Body of pancreas (tissue), 4 donors: ENCODE data around the gene VPS18. TPM values are rescaled to one million over a fixed set of nuclear protein-coding genes. Genes with fewer than 3 reads are reported as not detected.

Experiments used
- ATAC-seq: fragments of 150-250 bp; one replicate; pipeline ENCODE4 v1.9.1; 2016
- DNase-seq, 4 donors: peaks; one replicate each; pipeline ENCODE4 v3.0.0-alpha.2; 2019
- H3K27ac ChIP-seq, 4 donors: fragments of 200-600 bp; sonication (generic); 1 replicate in 3 of 4; 2 replicates in 1 of 4; pipeline versions ENCODE4 v1.5.1 to v1.6.1; 2016 to 2019; ENCODE audit warnings: mild to moderate bottlenecking in 1 of 4, mixed read lengths in 1 of 4, moderate library complexity in 1 of 4
- H3K27me3 ChIP-seq, 2 donors: fragments of 200-600 bp; sonication (generic); one replicate each; pipeline ENCODE4 v1.6.0; 2016; ENCODE audit warnings: mild to moderate bottlenecking in 1 of 2
- H3K36me3 ChIP-seq, 2 donors: fragments of 200-600 bp; sonication (generic); replicated peaks in 1 of 2; 2 replicates each; pipeline ENCODE4 v1.5.1; 2016; ENCODE audit warnings: low read depth in 2 of 2; ENCODE audit not compliant: insufficient read depth in 1 of 2
- H3K4me1 ChIP-seq: fragments of 200-600 bp; sonication (generic); one replicate; pipeline ENCODE4 v1.6.0; 2016
- H3K4me3 ChIP-seq, 2 donors: fragments of 200-600 bp; sonication (generic); 1 replicate in 1 of 2; 2 replicates in 1 of 2; pipeline ENCODE4 v1.5.1; 2016 to 2019
- H3K9me3 ChIP-seq, 3 donors: fragments of 200-600 bp; sonication (generic); 1 replicate in 2 of 3; 2 replicates in 1 of 3; pipeline ENCODE4 v1.5.1; 2016
- CTCF ChIP-seq, 7 experiments: fragments of 450-650 bp in 4 of 7; fragments of 200-600 bp in 3 of 7; sonication (generic) in 3 of 7; IDR thresholded peaks; one replicate each; pipeline ENCODE4 v1.5.1; 2016 to 2019; ENCODE audit warnings: antibody characterized with exemption in 7 of 7
- POLR2A ChIP-seq, 3 donors: fragments of 450-650 bp; IDR thresholded peaks; one replicate each; pipeline ENCODE4 v1.6.1; 2016; ENCODE audit warnings: antibody characterized with exemption in 3 of 3, mild to moderate bottlenecking in 2 of 3
- WGBS, 2 donors: methylation state at CpG; one replicate each; pipeline ENCODE4 v1.1.5; 2017; 5-methylcytosine and 5-hydroxymethylcytosine counted together
- intact Hi-C: fragments of 100-400 bp; cut with DNase I; formaldehyde crosslinking; loops from one replicate; pipeline ENCODE4 v1.15.1; 2023
- total RNA-seq, 2 donors: library from RNA; depleted of rRNA; stranded (reverse); fragments of >200 nt; gene quantifications; one replicate each; pipeline ENCODE4 v1.1.0, GENCODE V29; 2016

Gene VPS18, protein sequence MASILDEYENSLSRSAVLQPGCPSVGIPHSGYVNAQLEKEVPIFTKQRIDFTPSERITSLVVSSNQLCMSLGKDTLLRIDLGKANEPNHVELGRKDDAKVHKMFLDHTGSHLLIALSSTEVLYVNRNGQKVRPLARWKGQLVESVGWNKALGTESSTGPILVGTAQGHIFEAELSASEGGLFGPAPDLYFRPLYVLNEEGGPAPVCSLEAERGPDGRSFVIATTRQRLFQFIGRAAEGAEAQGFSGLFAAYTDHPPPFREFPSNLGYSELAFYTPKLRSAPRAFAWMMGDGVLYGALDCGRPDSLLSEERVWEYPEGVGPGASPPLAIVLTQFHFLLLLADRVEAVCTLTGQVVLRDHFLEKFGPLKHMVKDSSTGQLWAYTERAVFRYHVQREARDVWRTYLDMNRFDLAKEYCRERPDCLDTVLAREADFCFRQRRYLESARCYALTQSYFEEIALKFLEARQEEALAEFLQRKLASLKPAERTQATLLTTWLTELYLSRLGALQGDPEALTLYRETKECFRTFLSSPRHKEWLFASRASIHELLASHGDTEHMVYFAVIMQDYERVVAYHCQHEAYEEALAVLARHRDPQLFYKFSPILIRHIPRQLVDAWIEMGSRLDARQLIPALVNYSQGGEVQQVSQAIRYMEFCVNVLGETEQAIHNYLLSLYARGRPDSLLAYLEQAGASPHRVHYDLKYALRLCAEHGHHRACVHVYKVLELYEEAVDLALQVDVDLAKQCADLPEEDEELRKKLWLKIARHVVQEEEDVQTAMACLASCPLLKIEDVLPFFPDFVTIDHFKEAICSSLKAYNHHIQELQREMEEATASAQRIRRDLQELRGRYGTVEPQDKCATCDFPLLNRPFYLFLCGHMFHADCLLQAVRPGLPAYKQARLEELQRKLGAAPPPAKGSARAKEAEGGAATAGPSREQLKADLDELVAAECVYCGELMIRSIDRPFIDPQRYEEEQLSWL
- 10 to 100 TPM; 10.9 to 14.8 TPM for total RNA-seq

- intact Hi-C loops: loop anchor here (5.0 kb wide), 1 partner anchor 37 kb away; no protein-coding TSS in a partner anchor
- Histone ChIP-seq H3K27me3 (no peaks in the 10 kb centered on the region), H3K36me3 (peaks cover 0 to 5% of the 10 kb centered on the region in 2 donors), H3K27ac (peak within 1 kb of the TSS; percentile 82 to 94 (median 88)), H3K9me3 (no peaks in the 10 kb centered on the region), H3K4me3 (peak within 1 kb of the TSS; percentile 76 to 82), H3K4me1 (peaks cover 32% of the 10 kb centered on the region)
- TF ChIP-seq CTCF (IDR thresholded peaks at IDR 0.05) (peak; percentile 97 to 99 (median 99)), POLR2A (IDR thresholded peaks at IDR 0.05) (peak; percentile 70 to 85 (median 81))
- WGBS, 2 donors: 0 to 3% methylated on average over 19 to 55 of the region's 55 CpGs
- ATAC-seq (peak; percentile 98), DNase-seq (peak; percentile 98 to 99 (median 99))
These were observed at the start of gene VPS18 for GRCh38 chr15:40893733-40894680. TSS of gene VPS18 (plus strand) at chr15:40894450. CDS start at chr15:40894769, 319 bp downstream.

DNA sequence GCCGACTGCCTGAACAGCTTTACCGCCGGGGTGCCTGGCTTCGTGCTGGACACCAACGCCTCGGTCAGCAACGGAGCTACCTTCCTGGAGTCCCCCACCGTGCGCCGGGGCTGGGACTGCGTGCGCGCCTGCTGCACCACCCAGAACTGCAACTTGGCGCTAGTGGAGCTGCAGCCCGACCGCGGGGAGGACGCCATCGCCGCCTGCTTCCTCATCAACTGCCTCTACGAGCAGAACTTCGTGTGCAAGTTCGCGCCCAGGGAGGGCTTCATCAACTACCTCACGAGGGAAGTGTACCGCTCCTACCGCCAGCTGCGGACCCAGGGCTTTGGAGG is 49.6 kb upstream of the VPS18 start:
- Histone ChIP-seq H3K27ac (peak overlapping the region; percentile 71 to 92 (median 85)), H3K9me3 (no peaks in the 10 kb centered on the region), H3K36me3 (no peaks in the 10 kb centered on the region), H3K4me3 (peak overlapping the region; percentile 21 to 63), H3K4me1 (peaks cover 41% of the 10 kb centered on the region), H3K27me3 (no peaks in the 10 kb centered on the region)
- 1% methylated on average over 8 to 28 of the region's 28 CpGs for WGBS, 2 donors
- intact Hi-C loops: no loop called here
- TF ChIP-seq POLR2A (IDR thresholded peaks at IDR 0.05) (no peak), CTCF (IDR thresholded peaks at IDR 0.05) (peak in 2 of 7 experiments; percentile 6 to 7)
- DNase-seq (peak; percentile 50 to 56 (median 54)), ATAC-seq (peak; percentile 18)

DNA sequence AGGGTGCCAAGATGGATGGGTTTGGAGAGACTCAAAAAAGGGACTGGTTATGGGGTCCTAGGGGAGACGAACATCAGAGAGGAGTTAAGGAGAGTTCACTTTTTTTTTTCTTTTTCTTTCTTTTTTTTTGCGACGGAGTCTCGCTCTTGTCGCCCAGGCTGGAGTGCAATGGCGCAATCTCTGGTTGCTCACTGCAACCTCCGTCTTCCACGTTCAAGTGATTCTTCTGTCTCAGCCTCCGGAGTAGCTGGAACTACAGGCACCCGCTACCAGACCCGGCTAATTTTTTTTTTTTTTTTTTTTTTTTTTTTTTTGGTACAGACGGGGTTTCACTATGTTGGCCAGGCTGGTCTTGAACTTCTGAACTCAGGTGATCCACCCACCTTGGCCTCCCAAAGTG is 49.2 kb upstream of the VPS18 start:
- Histone ChIP-seq H3K4me3 (peak overlapping the region; percentile 21 to 63), H3K36me3 (no peaks in the 10 kb centered on the region), H3K27ac (peak overlapping the region; percentile 71 to 92 (median 85)), H3K9me3 (no peaks in the 10 kb centered on the region), H3K27me3 (no peaks in the 10 kb centered on the region), H3K4me1 (peaks cover 41% of the 10 kb centered on the region)
- 16 to 18% methylated on average over 12 of the region's 12 CpGs for WGBS, 2 donors
- peak in 1 of 7 experiments; percentile 3 for TF ChIP-seq CTCF (IDR thresholded peaks at IDR 0.05)
- no peak for TF ChIP-seq POLR2A (IDR thresholded peaks at IDR 0.05)
- DNase-seq (no peak), ATAC-seq (no peak)
- intact Hi-C loops: no loop called here
